SK-N-SH treated with all-trans-retinoic acid at 6 μM for 48 hours (cell line): ENCODE data around the gene C11orf21.

Experiments used
- ARNTL ChIP-seq: fragments of 450-650 bp; formaldehyde crosslinking; IDR thresholded peaks from 2 replicates; pipeline ENCODE4 v1.5.0; 2020; ENCODE audit warnings: low read depth, mild to moderate bottlenecking, moderate library complexity, borderline replicate concordance
- CREB5 ChIP-seq: fragments of 250-450 bp; sonication (Bioruptor Pico); IDR thresholded peaks from 2 replicates; pipeline ENCODE4 v1.5.1; 2020; ENCODE audit warnings: low read depth, mild to moderate bottlenecking, moderate library complexity
- CSRNP3 ChIP-seq: fragments of 250-450 bp; sonication (Bioruptor Pico); IDR thresholded peaks from 2 replicates; pipeline ENCODE4 v1.5.1; 2021; ENCODE audit warnings: mild to moderate bottlenecking, moderate library complexity
- ESRRG ChIP-seq: fragments of 250-450 bp; sonication (Bioruptor Pico); IDR thresholded peaks from 2 replicates; pipeline ENCODE4 v1.6.1; 2021; ENCODE audit warnings: mild to moderate bottlenecking
- OSR1 ChIP-seq: fragments of 250-450 bp; sonication (Bioruptor Pico); IDR thresholded peaks from 2 replicates; pipeline ENCODE4 v1.8.0; 2022; ENCODE audit warnings: moderate library complexity, mild to moderate bottlenecking, inconsistent platforms
- PATZ1 ChIP-seq: fragments of 250-450 bp; sonication (Bioruptor Pico); IDR thresholded peaks from 2 replicates; pipeline ENCODE4 v1.8.0; 2020; ENCODE audit warnings: mild to moderate bottlenecking, moderate library complexity, borderline replicate concordance
- POU6F1 ChIP-seq: fragments of 250-450 bp; sonication (Bioruptor Pico); IDR thresholded peaks from 2 replicates; pipeline ENCODE4 v1.8.0; 2021; ENCODE audit warnings: low read depth, mild to moderate bottlenecking, moderate library complexity, borderline replicate concordance
- SNAI2 ChIP-seq: fragments of 250-450 bp; sonication (Bioruptor Pico); IDR thresholded peaks from 2 replicates; pipeline ENCODE4 v1.5.0; 2020; ENCODE audit warnings: mild to moderate bottlenecking, moderate library complexity
- TCF4 ChIP-seq: fragments of 250-450 bp; sonication (Bioruptor Pico); IDR thresholded peaks from 2 replicates; pipeline ENCODE4 v1.8.0; 2021; ENCODE audit warnings: mild to moderate bottlenecking, moderate library complexity, borderline replicate concordance
- ZNF565 ChIP-seq: fragments of 450-650 bp; formaldehyde crosslinking; conservative IDR thresholded peaks from 2 replicates; pipeline ENCODE4 v1.5.0; 2020; ENCODE audit warnings: low read depth, mild to moderate bottlenecking, moderate library complexity
- ZNF70 ChIP-seq: fragments of 450-650 bp; formaldehyde crosslinking; IDR thresholded peaks from 2 replicates; pipeline ENCODE4 v1.5.0; 2020; ENCODE audit warnings: mild to moderate bottlenecking, moderate library complexity

- TF ChIP-seq ESRRG, result no peak
- TF ChIP-seq PATZ1, result no peak
- TF ChIP-seq ZNF70 (CRISPR knock-in tag), result no peak
- no peak for TF ChIP-seq ZNF565 (CRISPR knock-in tag)
- no peak for TF ChIP-seq POU6F1 (CRISPR knock-in tag)
- TF ChIP-seq CSRNP3 (CRISPR knock-in tag), result no peak
- TF ChIP-seq ARNTL (CRISPR knock-in tag), result no peak
- no peak for TF ChIP-seq SNAI2 (CRISPR knock-in tag)
- TF ChIP-seq CREB5 (CRISPR knock-in tag), result no peak
- no peak for TF ChIP-seq TCF4 (CRISPR knock-in tag)
- no peak for TF ChIP-seq OSR1 (CRISPR knock-in tag)
Measured at GRCh38 chr11:2264366-2265053, 37.2 kb downstream of the C11orf21 start.
